CD1c-positive myeloid dendritic cell (primary cell): Measurements from ENCODE around the gene TXNDC8.

Experiments
- DNase-seq: peaks from one replicate; pipeline ENCODE4 v3.0.0-alpha.2; 2016; ENCODE audit errors: extremely low spot score

TXNDC8 gene

GRCh38 chr9:110282018-110282738 lies 55.5 kb downstream of the TXNDC8 start:
- DNase-seq: peak; percentile 67

DNA sequence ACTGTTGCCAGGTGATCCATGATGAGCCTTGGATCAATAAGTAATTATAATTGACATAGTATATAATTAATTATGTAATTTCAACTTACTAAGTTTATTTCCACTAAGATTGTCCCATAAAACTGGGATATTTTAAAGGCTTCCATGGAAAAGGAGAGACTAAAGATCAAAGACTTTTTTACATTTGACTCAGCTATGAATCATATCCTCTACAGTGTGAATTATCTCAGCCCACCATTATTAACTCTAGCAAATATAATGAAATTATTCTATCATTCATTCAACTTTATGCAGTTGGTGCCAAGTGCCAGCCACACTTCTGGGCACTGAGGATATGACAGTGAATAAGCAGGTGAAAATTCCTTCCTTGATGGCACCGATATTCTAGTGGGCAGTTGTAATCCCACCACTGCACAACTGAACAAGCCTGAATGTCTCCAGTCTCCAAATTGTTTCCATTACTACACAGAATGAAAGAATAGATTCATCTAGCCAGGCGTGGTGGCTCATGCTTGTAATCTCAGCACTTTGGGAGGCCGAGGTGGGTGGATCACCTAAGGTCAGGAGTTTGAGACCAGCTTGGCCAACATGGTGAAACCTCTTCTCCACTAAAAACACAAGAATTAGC lies 59.5 kb downstream of the TXNDC8 start:
- DNase-seq: no peak

- DNase-seq: no peak
These were observed 60.9 kb downstream of the TXNDC8 start for GRCh38 chr9:110276781-110277180.

DNA sequence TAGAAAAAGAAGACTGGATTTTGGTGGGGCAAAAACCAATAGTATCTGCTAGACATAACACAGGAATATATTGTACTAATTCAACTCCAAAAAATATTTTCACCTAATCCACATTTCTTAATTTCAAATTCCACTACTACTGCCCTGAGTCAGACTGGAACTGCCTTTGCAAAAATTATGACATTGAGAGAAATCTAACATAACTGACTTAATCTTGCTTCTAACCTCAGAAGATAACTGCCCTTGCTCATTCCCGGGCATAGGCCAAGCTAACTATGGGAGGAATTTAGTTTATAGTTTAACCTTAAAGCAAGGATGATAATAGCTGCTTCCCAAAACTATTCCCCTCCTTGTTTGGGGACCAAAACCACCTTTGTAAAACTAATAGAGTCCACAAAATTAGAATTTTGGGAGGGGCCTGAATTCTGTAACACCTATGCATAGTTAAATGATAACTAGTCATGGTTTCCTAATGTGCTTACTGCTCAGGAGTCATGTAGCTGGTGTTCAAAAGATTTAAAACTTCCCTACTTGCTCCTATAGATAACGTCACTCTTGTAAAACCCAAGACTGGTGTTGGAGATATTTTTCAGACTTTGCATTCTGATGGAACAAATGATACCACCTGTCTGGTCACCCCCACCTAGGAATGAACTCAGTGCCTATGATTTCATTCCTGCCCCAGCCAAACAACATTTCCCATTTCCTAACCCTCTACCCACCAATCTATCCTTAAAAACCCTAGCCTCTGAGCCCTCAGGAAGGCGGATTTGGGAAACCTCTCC lies 67.3 kb downstream of the TXNDC8 start:
- no peak for DNase-seq

- DNase-seq: no peak
These were observed 70.9 kb downstream of the TXNDC8 start for GRCh38 chr9:110266795-110267194.

DNA sequence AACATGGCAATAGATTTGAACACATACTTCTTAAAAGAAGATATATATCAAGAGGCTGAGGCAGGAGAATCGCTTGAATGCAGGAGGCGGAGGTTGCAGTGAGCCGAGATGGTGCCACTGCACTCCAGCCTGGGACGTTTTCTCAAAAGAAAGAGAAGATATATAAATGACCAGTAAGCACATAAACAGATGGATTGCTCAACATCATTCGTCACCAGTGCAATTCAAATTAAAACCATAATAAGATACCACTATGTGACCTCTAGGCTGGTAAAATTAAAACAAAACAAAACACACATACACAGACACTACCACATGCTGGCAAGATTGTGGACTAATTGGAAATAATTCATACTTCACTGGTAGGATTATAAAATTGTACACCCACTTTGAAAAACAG lies 76.0 kb downstream of the TXNDC8 start:
- no peak for DNase-seq

DNA sequence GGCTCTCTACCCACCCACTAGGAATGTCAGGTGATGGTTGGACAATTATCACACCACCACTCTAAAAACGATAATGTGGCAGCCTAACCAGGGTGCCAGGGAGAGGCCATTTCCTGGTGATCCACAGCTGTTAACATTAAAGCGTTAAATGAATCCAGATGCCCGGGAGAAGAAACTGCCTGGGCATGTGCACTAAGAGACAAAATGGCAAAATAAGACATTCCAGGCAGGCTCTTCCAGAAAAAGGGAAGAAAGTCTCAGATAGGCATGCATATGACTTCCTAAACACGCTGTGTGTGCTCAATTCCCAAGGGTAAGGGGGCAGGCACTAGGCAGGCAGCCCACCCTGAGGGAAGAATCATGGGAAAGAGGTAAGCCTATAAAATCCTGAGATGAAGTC lies 76.8 kb downstream of the TXNDC8 start:
- DNase-seq: no peak

DNA sequence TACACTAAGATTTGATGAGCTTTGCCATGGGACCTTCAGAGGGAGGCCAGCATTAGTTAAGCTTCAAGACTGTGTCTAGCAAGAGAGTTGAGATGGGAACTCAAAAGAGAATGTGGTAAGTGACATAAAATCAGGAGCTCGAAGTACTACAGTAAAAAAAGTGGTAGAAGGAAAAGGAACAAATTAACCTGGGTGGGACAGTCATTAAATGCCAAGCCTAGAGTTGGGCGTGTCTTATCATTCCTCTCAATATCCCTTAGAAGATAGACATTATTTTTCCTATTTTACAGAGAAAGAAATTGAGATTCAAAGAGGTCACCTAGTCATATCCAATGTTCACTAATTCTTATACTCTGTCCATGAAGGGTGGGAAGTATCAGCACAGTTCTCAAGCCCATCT lies 78.1 kb downstream of the TXNDC8 start:
- DNase-seq: no peak

DNA sequence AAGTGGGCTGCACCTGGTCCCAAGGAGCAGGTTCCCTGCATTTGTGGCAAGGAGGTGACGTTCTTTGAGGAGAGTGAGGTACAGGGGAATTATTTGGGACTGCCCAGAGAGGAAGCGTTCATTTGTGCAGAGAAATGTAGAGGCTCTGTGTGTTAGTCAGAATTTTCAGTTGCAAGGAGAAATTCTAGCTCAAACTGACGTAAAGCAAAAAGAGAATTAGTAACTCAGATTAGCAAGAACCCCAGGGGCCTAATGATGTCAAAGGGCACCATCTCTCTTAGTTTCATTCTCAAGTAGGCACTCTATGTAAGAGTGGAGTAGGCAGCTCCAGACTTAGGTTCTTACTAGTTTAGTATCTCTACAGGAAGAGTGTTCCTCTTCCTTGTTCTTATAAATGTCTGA lies 79.0 kb downstream of the TXNDC8 start:
- DNase-seq: peak; percentile 86

- DNase-seq: peak; percentile 74
These were observed 79.7 kb downstream of the TXNDC8 start for GRCh38 chr9:110257956-110258355.

DNA sequence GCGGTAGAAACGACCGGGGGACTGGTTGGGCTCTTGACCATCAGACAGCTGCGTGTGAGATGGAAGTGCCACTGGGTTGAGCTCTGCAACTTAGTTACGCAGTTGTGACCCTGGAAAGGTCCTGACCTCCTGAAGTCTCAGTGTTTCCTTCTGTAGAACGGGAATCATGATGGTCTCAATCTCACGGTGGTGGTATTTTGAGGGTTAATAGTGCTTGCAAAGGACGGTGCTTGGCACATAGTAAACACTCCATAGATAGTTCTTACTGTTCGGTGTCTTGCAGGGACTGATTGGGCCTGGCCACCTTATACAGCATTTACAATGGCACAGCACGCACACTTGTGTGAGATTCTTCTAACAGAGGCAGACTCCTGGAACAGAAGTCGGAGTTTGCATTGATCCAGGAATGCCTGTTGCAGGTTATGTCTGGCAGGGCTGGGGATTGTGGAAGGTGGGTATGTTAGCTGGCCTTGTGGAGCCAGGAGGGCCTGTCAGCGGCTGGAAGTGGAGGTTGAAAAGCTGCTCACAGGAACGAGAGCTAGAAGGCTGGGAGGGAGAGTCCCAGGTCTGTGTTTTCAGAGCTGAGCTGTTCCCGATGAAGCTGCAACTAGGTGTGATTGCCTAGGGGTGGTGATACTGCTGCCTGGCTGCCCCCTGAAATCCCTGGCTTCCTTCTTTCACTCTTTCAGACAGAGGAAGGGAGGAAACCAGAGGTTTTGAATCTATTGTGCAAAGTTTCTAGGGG lies 80.4 kb downstream of the TXNDC8 start:
- peak; percentile 41 for DNase-seq

DNA sequence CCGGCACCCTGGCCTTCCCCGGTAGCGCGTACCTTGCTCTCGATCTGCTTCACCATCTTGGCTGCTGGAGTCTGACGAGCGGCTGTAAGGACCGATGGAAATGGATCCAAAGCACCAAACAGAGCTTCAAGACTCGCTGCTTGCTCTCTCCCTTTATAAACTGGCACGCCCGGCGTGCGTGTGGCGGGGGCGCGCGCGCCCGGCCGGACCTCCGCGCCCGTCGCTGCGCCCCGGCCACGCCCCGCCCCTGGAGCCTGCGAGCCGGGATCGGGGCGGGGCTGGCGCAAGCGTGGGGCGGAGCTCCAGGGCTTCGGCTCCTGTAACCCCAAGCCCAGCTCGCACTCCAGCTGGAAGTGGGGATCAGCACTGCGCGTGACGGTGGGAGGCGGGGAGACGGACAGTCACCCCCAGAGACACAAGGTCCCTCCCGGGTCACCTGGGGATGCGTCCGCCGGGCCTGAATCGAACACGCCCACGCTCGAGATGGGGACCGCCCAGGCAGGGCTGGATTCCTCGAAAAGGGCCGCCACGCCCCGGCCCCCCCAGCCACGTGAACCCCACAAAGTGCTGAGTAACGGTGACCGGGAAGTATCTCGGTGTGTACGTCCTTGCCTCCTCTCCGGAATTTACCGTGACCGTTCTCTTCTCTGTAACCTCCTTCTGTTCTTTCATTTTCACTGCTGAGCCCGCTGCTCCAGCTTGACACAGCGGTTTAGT lies 81.1 kb downstream of the TXNDC8 start, which contains the start of gene TXN:
TSS of gene TXN (minus strand) at position 128 of the 717 bp plus-strand sequence. CDS start at position 56, 72 bp downstream.
- peak; percentile 98 for DNase-seq

DNA sequence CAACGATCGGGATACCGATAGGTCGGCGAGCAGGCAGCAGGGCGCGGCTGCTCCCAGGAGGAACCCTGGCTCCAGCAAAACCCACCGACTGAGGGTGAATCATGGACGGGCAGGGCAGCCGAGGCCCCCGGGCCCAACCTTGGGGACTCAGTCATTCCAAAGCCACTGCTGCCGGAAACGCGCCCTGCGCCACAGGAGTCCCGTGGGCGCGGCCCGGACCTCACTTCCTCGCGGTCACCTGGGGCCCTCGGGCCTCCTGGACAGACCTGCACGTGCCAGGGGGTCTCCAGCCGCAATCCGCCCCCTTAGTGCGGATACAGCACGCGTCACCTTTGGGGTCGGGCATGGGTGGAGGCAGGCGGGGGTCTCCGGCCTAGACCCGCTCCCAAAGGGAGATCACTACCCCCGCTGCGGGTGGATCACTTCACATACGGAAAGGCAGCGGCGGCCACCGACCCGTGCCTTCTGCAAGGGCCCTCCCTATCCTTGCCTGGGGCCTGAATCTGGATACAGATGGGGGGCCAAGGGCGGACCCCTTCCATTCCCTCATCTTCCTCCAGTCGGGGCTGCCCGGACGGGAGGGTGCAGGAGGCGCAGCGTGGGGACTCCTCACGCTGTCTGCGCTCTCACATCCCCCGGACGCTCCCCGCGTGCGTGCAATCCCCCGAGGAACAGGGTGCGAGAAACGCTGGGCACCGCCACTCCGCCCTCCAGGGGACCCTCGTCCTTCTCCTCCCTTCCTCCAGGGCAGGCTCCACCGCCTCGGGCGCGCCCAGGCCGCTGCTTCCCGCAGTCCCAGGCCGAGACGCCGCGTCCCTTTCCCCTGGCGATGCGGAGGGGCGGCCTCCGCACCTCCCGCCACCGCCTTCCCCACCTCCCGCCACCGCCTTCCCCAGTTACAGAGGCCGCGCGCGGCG lies 81.9 kb downstream of the TXNDC8 start:
- peak; percentile 78 for DNase-seq

- no peak for DNase-seq
These were observed 82.6 kb downstream of the TXNDC8 start for GRCh38 chr9:110255034-110255462.

- no peak for DNase-seq
These were observed 83.2 kb downstream of the TXNDC8 start for GRCh38 chr9:110254500-110254899.
